K562 (cell line): ENCODE measurements around the gene CYP24A1. TPM values are rescaled to one million over a fixed set of nuclear protein-coding genes. Genes with fewer than 3 reads are reported as not detected.
A peak's percentile ranks its signal among the peaks of the same experiment; 100 is the strongest.

Experiments used
- ATAC-seq: fragments of 200-7000 bp; cut with Tn5 transposase; 3 replicates; pipeline ENCODE4 v1.9.1; 2020; ENCODE audit warnings: moderate library complexity
- BruUV-seq: library from RNA; stranded (reverse); fragments of 400-500 nt; replicated peaks from 2 replicates; lab custom pipeline; 2021; lab: Mats Ljungman, UMichigan
- CTCF ChIA-PET: fragments of 300-600 bp; formaldehyde crosslinking; extraction: SDS; loops from one replicate; lab custom pipeline; 2021; ENCODE audit warnings: low intra/inter-chr PET ratio; lab: Yijun Ruan, JAX
- POLR2A ChIA-PET: fragments of 300-600, 350-650 bp; sonication (Branson Sonifier 250); formaldehyde crosslinking; extraction: SDS; loops from one replicate; lab custom pipeline; 2021; ENCODE audit warnings: antibody characterized with exemption, inconsistent platforms; lab: Yijun Ruan, JAX
- DNase-seq, 4 experiments: peaks; one replicate each; pipeline versions ENCODE4 v3.0.0 to v3.0.0-alpha.2; 2011 to 2018; ENCODE audit warnings: low spot score in 3 of 4, mixed read lengths in 3 of 4; ENCODE audit errors: extremely low read depth in 1 of 4
- FAIRE-seq: peaks from 2 replicates; lab custom pipeline; 2011; peaks lifted over from hg19 to GRCh38; lab: Jason Lieb, UNC
- H2AFZ ChIP-seq: 2 replicates; pipeline ENCODE4 v1.6.0; 2011; ENCODE audit warnings: low read depth, low read length, control low read depth, inconsistent platforms
- H3K27ac ChIP-seq: fragments of 200-600 bp; 3 replicates; pipeline ENCODE4 v1.8.0; 2011; ENCODE audit warnings: low read depth, mild to moderate bottlenecking, control low read depth, inconsistent platforms, low read length, moderate library complexity, mixed read lengths; ENCODE audit errors: extremely low read depth
- H3K27me3 ChIP-seq, 2 experiments: fragments of 300-600 bp in 1 of 2; 2 replicates in 1 of 2; 3 replicates in 1 of 2; pipeline versions ENCODE4 v1.6.0 to v1.8.0; 2011; ENCODE audit warnings: inconsistent platforms in 2 of 2, low read length in 2 of 2, mild to moderate bottlenecking in 1 of 2, mixed read lengths in 1 of 2, moderate library complexity in 1 of 2; ENCODE audit not compliant: control insufficient read depth in 2 of 2, insufficient read depth in 2 of 2
- H3K36me3 ChIP-seq: fragments of 300-600 bp; 3 replicates; pipeline ENCODE4 v1.8.0; 2011; ENCODE audit warnings: mild to moderate bottlenecking, low read length, inconsistent platforms; ENCODE audit not compliant: control insufficient read depth, insufficient read depth
- H3K4me1 ChIP-seq, 2 experiments: fragments of 200-600 bp in 1 of 2; replicated peaks in 1 of 2; 2 replicates in 1 of 2; 3 replicates in 1 of 2; pipeline versions ENCODE4 v1.5.1 to v1.8.0; 2011; ENCODE audit warnings: inconsistent platforms in 2 of 2, low read length in 2 of 2, mild to moderate bottlenecking in 1 of 2, mixed read lengths in 1 of 2, moderate library complexity in 1 of 2; ENCODE audit not compliant: control insufficient read depth in 2 of 2, insufficient read depth in 2 of 2
- H3K4me2 ChIP-seq: 2 replicates; pipeline ENCODE4 v1.6.1; 2011; ENCODE audit warnings: low read length, control low read depth, inconsistent platforms, mixed read lengths; ENCODE audit not compliant: insufficient read depth
- H3K4me3 ChIP-seq: fragments of 200-600 bp; sonication (generic), shearing (Covaris generic); 2 replicates; pipeline ENCODE4 v1.5.1; 2016; ENCODE audit warnings: control low read depth, inconsistent platforms
- H3K79me2 ChIP-seq: fragments of 200-600 bp; 3 replicates; pipeline ENCODE4 v1.8.0; 2011; ENCODE audit warnings: low read length, inconsistent platforms; ENCODE audit not compliant: control insufficient read depth, insufficient read depth
- H3K9ac ChIP-seq, 2 experiments: 2 replicates each; pipeline versions ENCODE4 v1.6.0 to v1.6.1; 2011; ENCODE audit warnings: low read depth in 2 of 2, low read length in 2 of 2, control low read depth in 1 of 2, inconsistent platforms in 1 of 2, mild to moderate bottlenecking in 1 of 2, mixed read lengths in 1 of 2; ENCODE audit not compliant: insufficient read depth in 1 of 2
- H3K9me1 ChIP-seq: one replicate; pipeline ENCODE4 v1.6.0; 2011; ENCODE audit warnings: inconsistent platforms, mild to moderate bottlenecking, low read length, moderate library complexity; ENCODE audit not compliant: control insufficient read depth, insufficient read depth
- H3K9me3 ChIP-seq: replicated peaks from 2 replicates; pipeline ENCODE4 v1.5.1; 2011; ENCODE audit warnings: low read depth, low read length, inconsistent platforms; ENCODE audit not compliant: control insufficient read depth, insufficient read depth
- H4K20me1 ChIP-seq: replicated peaks from 2 replicates; pipeline ENCODE4 v1.6.1; 2011; ENCODE audit warnings: low read length, inconsistent platforms, mixed read lengths; ENCODE audit not compliant: control insufficient read depth, insufficient read depth
- NR2C2 ChIP-seq, 2 experiments: fragments of 200-800 bp in 1 of 2; sonication (Bioruptor generic) in 1 of 2; sonication (generic) in 1 of 2; formaldehyde crosslinking in 1 of 2; IDR thresholded peaks; 2 replicates each; pipeline versions ENCODE4 v1.6.1 to v1.8.0; 2016 to 2022; ENCODE audit warnings: mild to moderate bottlenecking in 1 of 2, missing compliant biosample characterization in 1 of 2, missing genetic modification characterization in 1 of 2, missing genetic modification reagents in 1 of 2
- RERE ChIP-seq: sonication (generic); formaldehyde crosslinking; IDR thresholded peaks from 2 replicates; pipeline ENCODE4 v1.8.0; 2023; ENCODE audit warnings: missing genetic modification reagents, mild to moderate bottlenecking, borderline replicate concordance
- ZBTB11 ChIP-seq, 3 experiments: fragments of 200-800 bp in 1 of 3; fragments of 250-450 bp in 1 of 3; fragments of 450-650 bp in 1 of 3; sonication (Bioruptor Pico) in 1 of 3; sonication (Bioruptor generic) in 1 of 3; formaldehyde crosslinking in 1 of 3; IDR thresholded peaks; 2 replicates each; pipeline versions ENCODE4 v1.6.1 to v1.8.0; 2016 to 2022; ENCODE audit warnings: mild to moderate bottlenecking in 2 of 3, missing genetic modification characterization in 2 of 3, missing compliant biosample characterization in 1 of 3, moderate library complexity in 1 of 3
- ZNF121 ChIP-seq: sonication (generic); formaldehyde crosslinking; conservative IDR thresholded peaks from 2 replicates; pipeline ENCODE4 v1.8.0; 2022; ENCODE audit warnings: missing genetic modification reagents
- WGBS: fragments of 100-300 bp; shearing (Covaris generic); methylation state at CpG from one replicate; pipeline ENCODE4 v1.1.6; 2016; ENCODE audit warnings: low coverage, mixed read lengths; ENCODE audit not compliant: insufficient coverage; ENCODE audit errors: missing lambda C conversion rate; 5-methylcytosine and 5-hydroxymethylcytosine counted together
- in situ Hi-C: fragments of 300-500 bp; cut with MboI; formaldehyde crosslinking; loops from 4 replicates; pipeline ENCODE4 v1.15.0; 2018; ENCODE audit warnings: inconsistent platforms, mixed read lengths
- intact Hi-C: fragments of 100-400 bp; cut with micrococcal nuclease; formaldehyde crosslinking; loops from 2 replicates; pipeline ENCODE4 v1.14.2; 2022
- polyA plus RNA-seq, 8 experiments: library from polyadenylated mRNA; depleted of rRNA in 4 of 8; stranded (reverse) in 5 of 8; unstranded in 3 of 8; fragments of >200 nt; fragmentation: Nextera tagmentation in 2 of 8; fragmentation: Illumina TruSeq in 1 of 8; extraction: Ambion mirVana in 2 of 8; extraction: Trizol in 1 of 8; gene quantifications; 2 replicates each; pipeline versions ENCODE4 v1.2.1 to v1.2.3, GENCODE V29; 2011 to 2014; ENCODE audit warnings: inconsistent platforms in 1 of 8, missing spikeins in 1 of 8
- total RNA-seq, 7 experiments: library from RNA; depleted of rRNA in 6 of 7; stranded (reverse); fragments of >200 nt in 6 of 7; fragmentation: Illumina TruSeq in 2 of 7; extraction: Trizol in 2 of 7; gene quantifications; 2 replicates each; pipeline versions ENCODE4 v1.2.1 to v1.2.3, GENCODE V29; 2011 to 2021; ENCODE audit warnings: low replicate concordance in 1 of 7

CYP24A1 gene
- total and polyA plus RNA-seq, 9 of the 15 experiments (the other 6 are each of a cell fraction or from before 2014, with no cell fraction given): 0.04 TPM; not detected in 8

- no peak overlapping the region for H3K9ac ChIP-seq
- in situ Hi-C loops (no loop called here), intact Hi-C loops (no loop called here)
- 16% methylated on average over 7 of the region's 7 CpGs for WGBS
- no peaks in the 10 kb centered on the region for H3K9me3 ChIP-seq
- DNase-seq: no peak
- H3K4me3 ChIP-seq: no peak overlapping the region
- ChIA-PET CTCF (no interaction called here), POLR2A (interaction anchor here (1.0 kb wide), 1 partner anchor 89 kb away, joined by 6 read pairs; no protein-coding TSS in a partner anchor)
- peak overlapping the region; percentile 61 for H2AFZ ChIP-seq
- peak; percentile 33; the same call in 2 of the 3 replicates for ATAC-seq
- no peak overlapping the region for H3K4me2 ChIP-seq
- H3K9me1 ChIP-seq: no peaks in the 10 kb centered on the region
- H3K4me1 ChIP-seq: no peaks in the 10 kb centered on the region; a peak in 1 of 5 replicates
- H3K36me3 ChIP-seq: no peaks in the 10 kb centered on the region
- no peak for FAIRE-seq
- BruUV-seq: no TSS peak
- H3K27ac ChIP-seq: no peak overlapping the region; the same call in 2 of the 3 replicates
- H3K79me2 ChIP-seq: no peaks in the 10 kb centered on the region
- peak in 1 of 3 experiments; percentile 68; a peak in 2 of 6 replicates for TF ChIP-seq ZBTB11 (CRISPR knock-in tag; IDR thresholded peaks at IDR 0.05)
- TF ChIP-seq ZNF121 (CRISPR knock-in tag): no peak
- TF ChIP-seq RERE (CRISPR knock-in tag): no peak
- TF ChIP-seq NR2C2 (CRISPR knock-in tag; IDR thresholded peaks at IDR 0.05): no peak
- no peak for TF ChIP-seq NR2C2 (tag; IDR thresholded peaks at IDR 0.05)
- no peaks in the 10 kb centered on the region for H4K20me1 ChIP-seq
- no peaks in the 10 kb centered on the region for H3K27me3 ChIP-seq
Observed at GRCh38 chr20:54107600-54108325, 66.0 kb downstream of the CYP24A1 start.
